NCI-H2171 (cell line): ENCODE measurements around the gene TGIF1.

ENCODE experiments used
- DNase-seq: peaks from one replicate; lab custom pipeline; 2025; lab: John Stamatoyannopoulos, UW

Gene TGIF1

GRCh38 chr18:3482258-3482657, 32.3 kb downstream of the TGIF1 start:
- DNase-seq, result no peak

GRCh38 chr18:3485153-3486149, 35.5 kb downstream of the TGIF1 start:
- DNase-seq, result no peak

- DNase-seq, result no peak
Observed at GRCh38 chr18:3486512-3486911, 36.5 kb downstream of the TGIF1 start.

- DNase-seq, result no peak
Observed at GRCh38 chr18:3489462-3489861, 39.5 kb downstream of the TGIF1 start.

- DNase-seq, result no peak
Observed at GRCh38 chr18:3491981-3492555, 42.1 kb downstream of the TGIF1 start.

GRCh38 chr18:3492721-3493120, 42.7 kb downstream of the TGIF1 start:
- DNase-seq, result no peak

- no peak for DNase-seq
Observed at GRCh38 chr18:3493501-3494244, 43.7 kb downstream of the TGIF1 start.

GRCh38 chr18:3494245-3494526, 44.2 kb downstream of the TGIF1 start:
- DNase-seq, result no peak

GRCh38 chr18:3494569-3494968, 44.6 kb downstream of the TGIF1 start:
- no peak for DNase-seq

GRCh38 chr18:3495691-3496430, 45.9 kb downstream of the TGIF1 start:
- no peak for DNase-seq

GRCh38 chr18:3498698-3499471, 48.9 kb downstream of the TGIF1 start:
- no peak for DNase-seq

- no peak for DNase-seq
Observed at GRCh38 chr18:3499501-3499900, 49.5 kb downstream of the TGIF1 start.

GRCh38 chr18:3500016-3500415, 50.0 kb downstream of the TGIF1 start:
- no peak for DNase-seq

GRCh38 chr18:3502650-3503049, 52.7 kb downstream of the TGIF1 start:
- DNase-seq, result no peak

GRCh38 chr18:3504637-3505036, 54.7 kb downstream of the TGIF1 start:
- no peak for DNase-seq

- DNase-seq, result peak; percentile 41
Observed at GRCh38 chr18:3508576-3509549, 58.9 kb downstream of the TGIF1 start.
